Adipocyte (in vitro differentiated cells): Measurements from ENCODE around the gene KLK15.

Experiments
- DNase-seq: peaks from one replicate; pipeline ENCODE4 v3.0.0-alpha.2; 2015; ENCODE audit warnings: low read depth
- H3K27me3 ChIP-seq: replicated peaks from 2 replicates; pipeline ENCODE4 v1.7.0; 2013; ENCODE audit warnings: mild to moderate bottlenecking, low read length, moderate library complexity; ENCODE audit not compliant: control insufficient read depth, insufficient read depth
- H3K36me3 ChIP-seq: 2 replicates; pipeline ENCODE4 v1.7.0; 2013; ENCODE audit warnings: low read length, mild to moderate bottlenecking, moderate library complexity; ENCODE audit not compliant: control insufficient read depth, insufficient read depth, severe bottlenecking
- H3K4me1 ChIP-seq: 2 replicates; pipeline ENCODE4 v1.7.0; 2013; ENCODE audit warnings: mild to moderate bottlenecking, low read length, moderate library complexity; ENCODE audit not compliant: control insufficient read depth, insufficient read depth
- H3K4me3 ChIP-seq: 2 replicates; pipeline ENCODE4 v1.7.0; 2013; ENCODE audit warnings: mild to moderate bottlenecking, low read length, moderate library complexity
- H3K9ac ChIP-seq: 2 replicates; pipeline ENCODE4 v1.7.0; 2013; ENCODE audit warnings: mild to moderate bottlenecking, low read length, moderate library complexity
- H3K9me3 ChIP-seq: 2 replicates; pipeline ENCODE4 v1.7.0; 2013; ENCODE audit warnings: mild to moderate bottlenecking, low read length, moderate library complexity; ENCODE audit not compliant: control insufficient read depth

Gene KLK15

DNA sequence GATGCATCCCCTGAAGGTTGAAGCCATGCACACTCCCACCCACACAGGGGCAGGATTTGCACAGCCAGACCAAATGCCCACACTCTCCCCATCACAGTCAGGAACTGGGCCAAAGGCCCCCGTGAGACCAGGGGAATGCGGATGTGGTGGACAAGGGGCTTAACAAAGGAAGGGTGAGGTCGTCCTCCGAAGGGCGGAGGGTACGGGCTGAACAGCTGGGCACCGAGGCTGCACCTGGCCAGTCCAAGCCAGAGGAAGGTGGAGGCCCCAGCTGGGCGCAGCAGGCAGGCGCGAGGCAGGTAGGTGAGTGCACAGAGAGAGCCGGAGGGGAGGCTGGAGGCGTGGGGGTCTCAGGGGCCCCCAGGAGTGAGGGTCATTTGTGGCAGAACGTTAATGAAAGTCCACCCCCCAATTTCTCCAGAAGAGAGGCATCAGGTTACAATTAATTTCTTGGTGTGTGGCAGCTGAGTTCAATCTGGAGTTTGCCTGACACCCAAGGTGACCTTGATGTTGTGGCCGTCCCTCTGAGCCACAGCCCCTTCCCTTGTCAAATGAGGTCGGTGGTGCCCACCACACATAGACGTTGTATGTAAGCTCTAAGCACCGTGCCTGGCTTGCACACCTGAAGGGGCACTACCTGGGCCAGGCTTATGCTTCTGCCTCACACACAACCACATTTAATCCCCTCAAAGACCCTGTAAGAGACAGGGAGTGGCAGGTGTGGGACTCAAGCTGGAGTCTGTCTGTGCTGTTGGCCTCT lies 2.9 kb downstream of the KLK15 start:
- Histone ChIP-seq H3K4me1 (peaks cover 2% of the 10 kb centered on the region), H3K9me3 (no peaks in the 10 kb centered on the region), H3K27me3 (peaks cover 33% of the 10 kb centered on the region), H3K4me3 (no peak overlapping the region), H3K9ac (no peak overlapping the region), H3K36me3 (no peaks in the 10 kb centered on the region)
- no peak for DNase-seq

DNA sequence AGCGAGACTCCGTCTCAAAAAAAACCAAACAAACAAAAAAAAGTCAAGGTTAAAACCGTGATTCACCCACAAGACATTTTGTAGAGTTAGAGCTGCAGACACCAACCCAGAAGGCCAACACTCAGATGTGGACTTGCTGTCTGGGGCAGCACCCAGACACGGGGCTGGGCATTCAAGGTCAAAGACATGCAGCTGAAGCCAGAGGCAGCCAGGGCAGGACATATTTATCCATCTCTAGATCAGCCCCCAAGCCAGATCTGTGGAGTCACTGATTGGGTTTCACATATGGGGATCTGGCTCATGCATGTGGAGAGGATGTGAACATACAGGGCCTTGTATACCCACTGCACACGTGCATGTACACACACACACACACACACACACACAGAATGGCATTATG lies 3.6 kb downstream of the KLK15 start:
- no peaks in the 10 kb centered on the region for H3K9me3 ChIP-seq
- H3K4me3 ChIP-seq: no peak overlapping the region
- peaks cover 31% of the 10 kb centered on the region for H3K27me3 ChIP-seq
- DNase-seq: no peak
- H3K4me1 ChIP-seq: no peaks in the 10 kb centered on the region
- no peak overlapping the region for H3K9ac ChIP-seq
- H3K36me3 ChIP-seq: no peaks in the 10 kb centered on the region

DNA sequence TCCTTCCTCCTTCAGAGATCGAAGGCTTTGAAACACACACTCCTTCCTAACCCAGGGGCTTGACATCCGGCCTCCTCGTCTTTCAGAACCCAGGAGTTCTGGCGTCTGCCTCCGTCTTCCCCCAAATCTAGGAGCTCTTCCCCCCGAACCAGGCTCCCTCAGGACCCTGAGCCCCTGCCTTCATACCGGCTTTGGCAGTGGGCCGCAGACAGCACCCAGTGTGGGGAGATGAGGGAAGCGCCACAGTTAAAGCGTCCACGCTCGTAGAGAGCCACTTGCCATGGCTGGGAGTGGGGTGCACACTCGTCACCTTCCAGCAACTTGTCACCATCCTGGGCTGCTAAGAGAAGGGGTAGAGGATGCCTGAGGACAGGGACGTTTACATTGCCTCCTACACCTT lies 5.9 kb downstream of the KLK15 start:
- DNase-seq: no peak
- Histone ChIP-seq H3K9ac (no peak overlapping the region), H3K4me3 (no peak overlapping the region), H3K27me3 (peaks cover 41% of the 10 kb centered on the region), H3K9me3 (no peaks in the 10 kb centered on the region), H3K36me3 (no peaks in the 10 kb centered on the region), H3K4me1 (no peaks in the 10 kb centered on the region)

DNA sequence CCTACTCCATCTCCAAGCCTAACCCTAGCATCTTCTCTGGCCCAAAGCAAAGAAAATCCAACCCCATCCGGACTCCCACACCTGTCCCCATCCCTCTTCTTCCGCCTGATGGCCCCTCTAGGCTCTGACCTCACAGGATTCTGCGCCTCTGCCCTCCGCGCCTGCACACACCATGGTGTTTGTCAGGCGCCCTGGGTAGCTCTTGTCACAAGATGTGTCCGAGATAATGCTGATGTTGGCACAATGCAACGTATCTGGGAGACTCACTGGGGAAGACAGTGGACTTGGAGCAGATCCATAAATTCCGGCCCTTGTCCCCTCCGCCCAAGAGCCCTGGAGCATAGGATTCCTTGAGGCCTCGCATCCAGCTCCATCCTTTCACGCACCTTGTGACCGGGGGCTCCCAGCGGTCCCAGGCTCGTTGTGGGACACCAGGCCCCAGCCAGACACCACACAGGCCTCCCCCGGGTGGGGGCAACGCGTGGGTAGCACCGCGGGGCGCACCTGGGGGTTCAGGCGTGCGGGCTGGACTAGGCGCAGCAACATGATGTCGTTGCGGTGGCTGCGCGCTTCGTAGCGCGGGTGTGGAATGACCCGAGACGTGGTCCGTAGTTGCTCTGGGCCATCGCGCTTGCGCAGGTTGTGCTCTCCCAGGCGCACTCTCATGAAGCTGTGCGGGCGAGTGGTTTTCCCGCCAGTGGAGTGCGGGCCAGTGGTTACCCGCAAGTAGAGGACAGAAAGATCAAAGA lies 6.7 kb downstream of the KLK15 start:
- Histone ChIP-seq H3K9me3 (no peaks in the 10 kb centered on the region), H3K27me3 (peaks cover 46% of the 10 kb centered on the region), H3K4me3 (no peak overlapping the region), H3K9ac (no peak overlapping the region), H3K36me3 (no peaks in the 10 kb centered on the region), H3K4me1 (no peaks in the 10 kb centered on the region)
- DNase-seq: no peak

DNA sequence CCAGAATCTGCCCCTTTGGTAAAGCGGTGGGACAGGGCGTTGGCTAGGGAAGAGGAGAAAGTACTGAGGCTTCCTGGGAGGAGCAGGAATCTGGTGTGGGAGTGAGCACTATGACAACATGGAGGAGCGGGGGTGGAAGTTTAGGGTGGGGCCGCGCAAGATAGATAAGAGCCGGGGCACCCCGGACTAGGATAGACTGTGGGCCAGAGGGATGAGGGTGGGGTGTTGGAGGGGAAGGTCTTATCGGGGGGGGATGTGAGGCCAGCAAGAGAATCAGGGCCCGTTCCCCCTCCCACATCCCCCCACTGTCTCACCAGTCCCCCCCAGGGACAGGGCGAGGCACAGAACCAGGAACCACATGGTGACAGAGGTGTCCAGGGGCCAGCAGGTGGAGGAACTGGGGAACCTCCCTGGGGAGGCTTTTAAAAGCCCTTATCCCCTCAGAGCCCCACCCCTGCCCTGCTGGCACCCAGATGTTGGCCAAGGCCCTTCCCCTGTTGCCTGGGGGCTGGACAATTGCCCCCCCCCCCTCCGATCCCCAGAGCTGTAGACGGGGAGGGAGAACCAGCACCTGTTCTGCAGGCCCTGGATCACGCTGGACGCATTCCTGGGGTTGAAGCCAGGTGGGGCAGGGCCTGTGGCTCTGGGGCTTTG lies 9.9 kb downstream of the KLK15 start, which contains the start of gene KLK1:
Gene KLK1, minus strand, starts transcription at position 399 of the 654 bp plus-strand sequence. Its CDS starts 39 bp downstream, at position 360.
- Histone ChIP-seq H3K9ac (no peak within 1 kb of the TSS), H3K4me3 (no peak within 1 kb of the TSS), H3K27me3 (peaks cover 53% of the 10 kb centered on the region), H3K36me3 (no peaks in the 10 kb centered on the region), H3K4me1 (no peaks in the 10 kb centered on the region), H3K9me3 (no peaks in the 10 kb centered on the region)
- DNase-seq: no peak

DNA sequence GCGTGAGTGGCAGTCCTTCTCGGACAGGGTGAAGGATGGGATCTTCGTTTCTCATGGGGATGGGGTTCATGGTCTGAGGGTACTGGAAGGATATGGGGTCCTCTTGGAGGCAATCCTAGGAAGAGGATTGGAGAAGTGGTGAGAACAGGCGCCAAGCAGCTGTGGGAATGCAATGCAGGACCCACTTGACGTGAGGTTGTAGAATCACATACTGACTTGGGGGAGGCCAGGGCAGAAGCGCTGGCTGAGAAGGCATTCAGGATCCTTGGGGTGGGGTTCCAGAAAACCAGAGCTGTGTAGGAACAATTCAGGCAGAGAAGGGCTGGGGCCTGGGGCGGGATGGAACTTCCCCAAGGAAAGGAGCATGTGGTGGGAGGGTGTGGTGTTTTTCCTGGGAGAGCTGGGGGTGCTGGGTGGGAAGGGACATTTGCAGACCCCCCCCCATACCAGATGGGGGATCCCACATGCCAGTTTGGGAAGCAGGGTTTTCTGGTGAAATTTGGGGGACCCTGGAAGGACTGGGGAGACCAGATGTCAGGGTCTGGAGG lies 10.6 kb downstream of the KLK15 start:
- Histone ChIP-seq H3K9me3 (no peaks in the 10 kb centered on the region), H3K4me1 (no peaks in the 10 kb centered on the region), H3K36me3 (no peaks in the 10 kb centered on the region), H3K4me3 (no peak overlapping the region), H3K27me3 (peaks cover 59% of the 10 kb centered on the region), H3K9ac (no peak overlapping the region)
- DNase-seq: no peak

DNA sequence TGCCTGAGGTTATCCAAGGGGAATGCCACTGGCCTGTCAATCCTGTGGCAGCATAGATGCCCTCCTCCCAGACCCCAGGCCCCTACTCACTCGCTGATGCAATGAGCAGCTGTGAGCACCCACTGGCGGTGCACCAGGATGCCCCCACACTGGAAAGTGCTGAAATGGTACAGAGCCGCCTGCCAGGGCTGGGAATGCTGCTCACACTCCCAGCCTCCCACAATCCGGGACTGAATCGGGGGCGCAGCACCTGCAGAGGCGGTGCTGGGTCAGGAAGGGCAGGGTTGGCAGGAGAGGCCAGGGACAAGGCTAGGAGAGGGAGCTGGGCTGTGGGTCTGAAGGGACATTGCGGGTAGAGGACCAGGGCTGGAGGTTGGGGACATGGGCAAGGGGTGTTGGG lies 11.8 kb downstream of the KLK15 start:
- Histone ChIP-seq H3K4me3 (no peak overlapping the region), H3K9me3 (no peaks in the 10 kb centered on the region), H3K9ac (no peak overlapping the region), H3K4me1 (peaks cover 4% of the 10 kb centered on the region), H3K27me3 (peaks cover 56% of the 10 kb centered on the region), H3K36me3 (no peaks in the 10 kb centered on the region)
- no peak for DNase-seq

DNA sequence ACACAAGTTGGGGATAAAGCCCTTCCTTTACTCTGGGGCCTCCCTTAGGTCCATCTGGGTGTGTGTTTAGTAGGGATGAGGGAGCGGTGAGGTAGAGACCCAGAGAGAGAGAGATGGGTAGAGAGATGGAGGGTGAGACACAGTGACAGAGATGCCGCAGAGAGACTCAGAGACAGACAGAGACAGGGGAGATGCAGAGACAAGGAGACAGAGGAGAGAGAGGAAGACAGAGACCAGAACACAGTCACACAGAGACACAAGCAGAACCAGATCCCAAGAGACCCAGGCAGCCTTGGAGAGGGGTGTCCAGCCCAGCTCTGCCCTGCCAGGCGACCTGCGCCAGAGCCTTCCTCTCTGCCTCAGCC lies 12.1 kb downstream of the KLK15 start:
- Histone ChIP-seq H3K9me3 (no peaks in the 10 kb centered on the region), H3K4me1 (peaks cover 4% of the 10 kb centered on the region), H3K36me3 (no peaks in the 10 kb centered on the region), H3K9ac (no peak overlapping the region), H3K27me3 (peaks cover 56% of the 10 kb centered on the region), H3K4me3 (no peak overlapping the region)
- DNase-seq: no peak

DNA sequence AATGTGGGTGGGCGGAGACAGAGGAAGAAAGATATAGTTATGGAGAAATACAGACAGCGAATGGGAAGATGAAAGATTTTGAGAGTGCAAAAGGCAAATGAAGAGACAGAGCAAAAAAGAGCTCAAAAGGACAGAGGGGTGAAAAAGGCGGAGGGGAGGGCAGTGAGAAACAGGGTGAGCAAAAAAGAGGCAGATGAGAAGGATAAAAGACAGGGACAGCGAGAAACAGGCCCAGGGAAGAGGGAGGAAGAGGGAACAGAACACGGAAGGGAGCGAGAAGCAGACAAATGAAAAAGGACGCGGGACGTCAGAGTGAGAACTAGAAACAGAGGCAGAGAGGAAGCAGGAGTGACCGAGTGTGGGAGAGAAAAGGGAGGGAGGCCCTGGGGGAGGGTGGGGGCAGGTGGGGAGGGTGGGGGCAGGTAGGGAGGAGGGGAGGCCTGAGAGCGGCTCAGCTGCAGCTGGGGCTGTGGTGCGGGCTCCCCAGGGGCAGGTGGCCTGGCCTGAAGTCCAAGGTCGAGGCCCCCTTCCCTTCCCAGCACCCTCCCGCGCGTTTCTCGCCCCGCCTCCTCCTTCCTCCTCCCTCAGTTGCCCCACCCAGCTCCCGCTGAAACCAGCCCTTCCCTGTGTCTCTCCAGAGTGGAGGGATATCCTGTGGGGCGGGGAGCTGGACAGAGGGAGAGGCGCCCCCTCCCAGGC lies 12.7 kb downstream of the KLK15 start:
- no peak overlapping the region for H3K4me3 ChIP-seq
- H3K9me3 ChIP-seq: peaks cover under 1% of the 10 kb centered on the region
- DNase-seq: no peak
- H3K4me1 ChIP-seq: peaks cover 4% of the 10 kb centered on the region
- peaks cover 55% of the 10 kb centered on the region for H3K27me3 ChIP-seq
- no peak overlapping the region for H3K9ac ChIP-seq
- no peaks in the 10 kb centered on the region for H3K36me3 ChIP-seq

DNA sequence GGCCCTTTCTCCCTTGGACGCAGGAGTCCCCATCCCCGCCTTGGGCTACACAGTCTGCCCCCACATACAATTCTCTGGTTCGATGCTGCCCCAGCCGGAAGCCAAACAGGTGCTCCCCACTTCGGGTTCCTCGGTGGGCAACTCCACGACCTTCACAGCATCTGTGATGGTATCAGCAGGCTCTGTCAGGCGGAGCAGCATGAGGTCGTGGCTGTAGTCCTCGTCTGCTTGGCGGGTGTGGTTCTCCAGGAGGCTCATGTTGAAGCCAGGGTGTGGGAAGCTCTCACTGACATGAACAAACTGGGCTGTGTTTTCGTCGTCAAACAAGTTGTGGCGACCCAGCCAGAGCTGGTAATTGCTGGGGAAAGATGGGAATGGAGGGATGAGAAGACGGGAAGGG lies 13.3 kb downstream of the KLK15 start:
- H3K4me3 ChIP-seq: no peak overlapping the region
- H3K4me1 ChIP-seq: peaks cover 4% of the 10 kb centered on the region
- no peak overlapping the region for H3K9ac ChIP-seq
- no peak for DNase-seq
- peaks cover 55% of the 10 kb centered on the region for H3K27me3 ChIP-seq
- no peaks in the 10 kb centered on the region for H3K36me3 ChIP-seq
- H3K9me3 ChIP-seq: peaks cover 5% of the 10 kb centered on the region

DNA sequence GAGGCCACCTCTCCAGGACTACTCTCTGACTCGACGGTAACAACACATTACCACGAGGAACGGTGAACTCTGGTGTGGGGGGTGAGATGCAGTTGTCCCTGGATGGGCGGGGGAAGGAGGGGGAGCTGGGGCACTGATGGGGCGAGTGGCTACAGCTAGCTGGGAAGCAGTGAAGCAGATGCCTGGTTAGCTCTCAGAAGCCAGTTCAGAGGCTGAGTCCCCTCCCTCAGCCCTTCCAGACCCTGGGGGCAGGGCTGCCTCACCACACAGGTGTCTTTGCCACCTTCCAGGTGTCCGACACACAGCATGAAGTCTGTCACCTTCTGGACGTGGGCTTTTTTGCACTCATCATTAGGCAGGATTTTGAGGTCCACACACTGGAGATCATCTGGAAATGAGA lies 13.7 kb downstream of the KLK15 start:
- Histone ChIP-seq H3K4me3 (no peak overlapping the region), H3K9me3 (peaks cover 5% of the 10 kb centered on the region), H3K36me3 (no peaks in the 10 kb centered on the region), H3K27me3 (peaks cover 59% of the 10 kb centered on the region), H3K9ac (no peak overlapping the region), H3K4me1 (peaks cover 4% of the 10 kb centered on the region)
- no peak for DNase-seq
